HepG2 (cell line): ENCODE measurements around the gene MICB. TPM values are rescaled to one million over a fixed set of nuclear protein-coding genes. Genes with fewer than 3 reads are reported as not detected.

Experiments used
- ARID4A ChIP-seq: sonication (generic); formaldehyde crosslinking; IDR thresholded peaks from 2 replicates; pipeline ENCODE4 v1.5.0; 2020; ENCODE audit warnings: mild to moderate bottlenecking, missing genetic modification reagents, borderline replicate concordance
- CENPT ChIP-seq: sonication (generic); formaldehyde crosslinking; IDR thresholded peaks from 2 replicates; pipeline ENCODE4 v1.8.0; 2022; ENCODE audit warnings: low read depth, mild to moderate bottlenecking, moderate library complexity, missing genetic modification reagents
- IKZF1 ChIP-seq: fragments of 450-650 bp; IDR thresholded peaks from 2 replicates; pipeline ENCODE4 v1.7.1; 2016
- ISL2 ChIP-seq: sonication (generic); formaldehyde crosslinking; IDR thresholded peaks from 2 replicates; pipeline ENCODE4 v1.5.0; 2020; ENCODE audit warnings: missing genetic modification reagents
- NAIF1 ChIP-seq: sonication (generic); formaldehyde crosslinking; IDR thresholded peaks from 2 replicates; pipeline ENCODE4 v1.5.0; 2020; ENCODE audit warnings: mild to moderate bottlenecking, missing genetic modification reagents, borderline replicate concordance
- PRPF4 ChIP-seq: fragments of 200-400 bp; formaldehyde crosslinking; IDR thresholded peaks from 2 replicates; pipeline ENCODE4 v1.6.1; 2016; ENCODE audit warnings: low read length, low read depth; ENCODE audit not compliant: poor library complexity, severe bottlenecking
- SNAI1 ChIP-seq: sonication (generic); formaldehyde crosslinking; IDR thresholded peaks from 2 replicates; pipeline ENCODE4 v1.5.0; 2020; ENCODE audit warnings: mild to moderate bottlenecking, missing genetic modification reagents, borderline replicate concordance
- TARDBP ChIP-seq: sonication (generic); formaldehyde crosslinking; IDR thresholded peaks from 2 replicates; pipeline ENCODE4 v1.8.0; 2022; ENCODE audit warnings: mild to moderate bottlenecking, missing genetic modification reagents
- YY1 ChIP-seq: IDR thresholded peaks from 2 replicates; pipeline ENCODE4 v1.6.1; 2011; ENCODE audit warnings: low read length, low read depth, moderate library complexity, mild to moderate bottlenecking; ENCODE audit not compliant: insufficient read depth, insufficient replicate concordance
- ZFAT ChIP-seq: sonication (generic); formaldehyde crosslinking; conservative IDR thresholded peaks from 2 replicates; pipeline ENCODE4 v1.8.1; 2023; ENCODE audit warnings: missing genetic modification reagents, inconsistent platforms
- ZFP82 ChIP-seq: sonication (generic); formaldehyde crosslinking; IDR thresholded peaks from 2 replicates; pipeline ENCODE4 v1.5.1; 2020; ENCODE audit warnings: mild to moderate bottlenecking, missing genetic modification reagents, borderline replicate concordance
- ZHX2 ChIP-seq, 2 experiments: sonication (generic) in 1 of 2; formaldehyde crosslinking in 1 of 2; IDR thresholded peaks; 2 replicates each; pipeline versions ENCODE4 v1.6.1 to v1.9.0; 2014 to 2022; ENCODE audit warnings: antibody characterized with exemption in 1 of 2, borderline replicate concordance in 1 of 2, inconsistent platforms in 1 of 2, low read depth in 1 of 2, missing genetic modification reagents in 1 of 2
- ZNF17 ChIP-seq: sonication (generic); formaldehyde crosslinking; IDR thresholded peaks from 2 replicates; pipeline ENCODE4 v1.5.0; 2020; ENCODE audit warnings: mild to moderate bottlenecking, missing genetic modification reagents
- ZNF280B ChIP-seq: sonication (generic); formaldehyde crosslinking; IDR thresholded peaks from 2 replicates; pipeline ENCODE4 v1.5.0; 2020; ENCODE audit warnings: missing genetic modification reagents, mild to moderate bottlenecking, borderline replicate concordance
- ZNF451 ChIP-seq: sonication (generic); formaldehyde crosslinking; IDR thresholded peaks from 2 replicates; pipeline ENCODE4 v1.5.0; 2020; ENCODE audit warnings: mild to moderate bottlenecking, missing genetic modification reagents
- ZNF83 ChIP-seq: sonication (generic); formaldehyde crosslinking; IDR thresholded peaks from 2 replicates; pipeline ENCODE4 v1.4.0; 2020; ENCODE audit warnings: missing genetic modification reagents, mild to moderate bottlenecking, borderline replicate concordance
- polyA plus RNA-seq, 8 experiments: library from polyadenylated mRNA; depleted of rRNA in 3 of 8; stranded (reverse) in 7 of 8; unstranded in 1 of 8; fragments of >200 nt; fragmentation: Illumina TruSeq in 4 of 8; extraction: Trizol in 4 of 8; gene quantifications; 2 replicates each; pipeline versions ENCODE4 v1.2.1 to v1.2.3, GENCODE V29; 2011 to 2016; ENCODE audit warnings: low read depth in 4 of 8, missing spikeins in 1 of 8, mixed read lengths in 1 of 8; ENCODE audit not compliant: insufficient read depth in 1 of 8
- total RNA-seq, 5 experiments: library from RNA; depleted of rRNA; stranded (reverse); fragments of >200 nt; fragmentation: Illumina TruSeq; extraction: Trizol; gene quantifications; 2 replicates each; pipeline ENCODE4 v1.2.3, GENCODE V29; 2016; ENCODE audit warnings: low read depth in 1 of 5

MICB gene
- total and polyA plus RNA-seq, 2 of the 13 experiments (the other 11 are each of a cell fraction or from before 2014, with no cell fraction given): 12.5 to 12.8 TPM

GRCh38 chr6:31493875-31494694 is 3.9 kb upstream of the MICB start (continued):
- TF ChIP-seq CENPT (CRISPR knock-in tag) (no peak), TARDBP (CRISPR knock-in tag) (no peak), IKZF1 (no peak), ISL2 (CRISPR knock-in tag) (no peak), ARID4A (CRISPR knock-in tag) (peak; percentile 12; the same call in 1 of the 2 replicates), NAIF1 (CRISPR knock-in tag) (no peak), ZNF280B (CRISPR knock-in tag) (no peak), ZFAT (CRISPR knock-in tag) (no peak), ZFP82 (no peak), ZHX2 (IDR thresholded peaks at IDR 0.05; ENCODE audit: low read depth) (no peak), ZHX2 (CRISPR knock-in tag; IDR thresholded peaks at IDR 0.05; ENCODE audit: borderline replicate concordance) (no peak), ZNF83 (no peak), PRPF4 (no peak), YY1 (peak; percentile 27), ZNF451 (no peak), SNAI1 (no peak), ZNF17 (no peak)
